C1 segment of cervical spinal cord (tissue), 14 donors: ENCODE data around the gene TMX2.
"Not testable (repeated sequence)": the region's sequence is repeated elsewhere in the genome, so short reads cannot be mapped to it uniquely, and the experiment has no call there.

ENCODE experiments used
- DNase-seq, 14 donors: peaks; one replicate each; lab custom pipeline; 2025; lab: John Stamatoyannopoulos, UW

The TMX2 gene

GRCh38 chr11:57711414-57712255, 758 bp upstream of the TMX2 start, which contains the start of gene MED19:
TSS of gene MED19 (minus strand) at chr11:57712215. CDS start at chr11:57712179, 36 bp downstream.
- peak in 4 of 14 donors; percentile 27 to 93 (median 70) for DNase-seq

- DNase-seq, result no peak
Measured at GRCh38 chr11:57713835-57714234, 1.4 kb downstream of the TMX2 start.

GRCh38 chr11:57716726-57717125, 4.3 kb downstream of the TMX2 start:
- DNase-seq, result not testable (repeated sequence)

GRCh38 chr11:57727185-57727584, 14.8 kb downstream of the TMX2 start:
- DNase-seq, result no peak

- DNase-seq, result no peak
Measured at GRCh38 chr11:57728829-57729228, 16.4 kb downstream of the TMX2 start.

GRCh38 chr11:57729479-57729878, 17.1 kb downstream of the TMX2 start:
- no peak for DNase-seq

GRCh38 chr11:57732661-57733060, 20.3 kb downstream of the TMX2 start:
- no peak for DNase-seq

- no peak for DNase-seq
Measured at GRCh38 chr11:57735619-57736298, 23.4 kb downstream of the TMX2 start.

GRCh38 chr11:57741132-57742086, 29.0 kb downstream of the TMX2 start, which contains the start of gene SELENOH:
TSS of gene SELENOH (plus strand) at chr11:57741491. CDS start at chr11:57741596, 105 bp downstream.
- peak; percentile 58 to 96 (median 87) for DNase-seq

GRCh38 chr11:57742087-57742452, 29.7 kb downstream of the TMX2 start:
- DNase-seq, result peak in 2 of 14 donors; percentile 22 to 41

GRCh38 chr11:57744357-57744756, 32.0 kb downstream of the TMX2 start:
- no peak for DNase-seq

GRCh38 chr11:57745206-57745605, 32.8 kb downstream of the TMX2 start:
- no peak for DNase-seq

GRCh38 chr11:57746920-57747319, 34.5 kb downstream of the TMX2 start:
- no peak for DNase-seq

GRCh38 chr11:57751176-57751575, 38.8 kb downstream of the TMX2 start:
- DNase-seq, result no peak

GRCh38 chr11:57751676-57752253, 39.4 kb downstream of the TMX2 start, which contains the start of gene BTBD18:
TSS of gene BTBD18 (minus strand) at chr11:57751819. CDS start at chr11:57751188, 631 bp downstream.
- no peak for DNase-seq

GRCh38 chr11:57752954-57753353, 40.6 kb downstream of the TMX2 start:
- no peak for DNase-seq

- no peak for DNase-seq
Measured at GRCh38 chr11:57758174-57758573, 45.8 kb downstream of the TMX2 start.

- peak; percentile 7 to 94 (median 72) for DNase-seq
Measured at GRCh38 chr11:57761301-57762234, 49.2 kb downstream of the TMX2 start, which contains the start of gene CTNND1. TSS of gene CTNND1 (plus strand) at chr11:57761802. CDS start at chr11:57791479, 29,677 bp downstream.

- DNase-seq, result peak in 1 of 14 donors; percentile 26
Measured at GRCh38 chr11:57762235-57762861, 50.0 kb downstream of the TMX2 start.
